ENCODE data around the gene CHAT. TPM values are rescaled to one million over a fixed set of nuclear protein-coding genes. Genes with fewer than 3 reads are reported as not detected.

CHAT gene
- total RNA-seq, 4 donors from 2014 or later: not detected

- DNase-seq (ENCODE audit: low spot score) (no peak), ATAC-seq (ENCODE audit: low FRiP score) (no peak)
- TF ChIP-seq CTCF (IDR thresholded peaks at IDR 0.05): no peak
Measured at GRCh38 chr10:49647985-49648795, 34.4 kb downstream of the CHAT start.

- DNase-seq (ENCODE audit: low spot score) (no peak), ATAC-seq (ENCODE audit: low FRiP score) (no peak)
- no peak for TF ChIP-seq CTCF (IDR thresholded peaks at IDR 0.05)
Measured at GRCh38 chr10:49649294-49649693, 35.5 kb downstream of the CHAT start.

- ATAC-seq (ENCODE audit: low FRiP score) (no peak), DNase-seq (ENCODE audit: low spot score) (no peak)
- TF ChIP-seq CTCF (IDR thresholded peaks at IDR 0.05): no peak
Measured at GRCh38 chr10:49649936-49650723, 36.3 kb downstream of the CHAT start.

GRCh38 chr10:49650724-49651034 is 36.8 kb downstream of the CHAT start:
- DNase-seq (ENCODE audit: low spot score): no peak
- TF ChIP-seq CTCF (IDR thresholded peaks at IDR 0.05): no peak
- ATAC-seq (ENCODE audit: low FRiP score): no peak

GRCh38 chr10:49651039-49651835 is 37.4 kb downstream of the CHAT start:
- no peak for TF ChIP-seq CTCF (IDR thresholded peaks at IDR 0.05)
- DNase-seq (ENCODE audit: low spot score) (no peak), ATAC-seq (ENCODE audit: low FRiP score) (no peak)

GRCh38 chr10:49651917-49652316 is 38.1 kb downstream of the CHAT start:
- no peak for DNase-seq (ENCODE audit: low spot score)
- TF ChIP-seq CTCF (IDR thresholded peaks at IDR 0.05): no peak
- ATAC-seq (ENCODE audit: low FRiP score): no peak

All from omental fat pad (tissue), 4 donors.